Activated T-helper 2 cell treated with anti-CD3 and anti-CD28 coated beads, Interferon-gamma antibody, Interleukin-2, Interleukin-4, amounts not matched to agents 10 μg/mL and 5 μg/mL and 100 μg/mL, durations not matched to agents 14 hours and 24 hours and 36 hours (primary cell): ENCODE measurements around the gene BTG4. TPM values are rescaled to one million over a fixed set of nuclear protein-coding genes. Genes with fewer than 3 reads are reported as not detected.
A peak's percentile ranks its signal among the peaks of the same experiment; 100 is the strongest.

Source experiments
- DNase-seq: peaks from one replicate; pipeline ENCODE4 v3.0.0; 2021; ENCODE audit warnings: low spot score
- H3K27ac Mint-ChIP-seq: one replicate; pipeline ENCODE4 v1.8.0; 2021; ENCODE audit warnings: mixed read lengths
- H3K27me3 Mint-ChIP-seq: one replicate; pipeline ENCODE4 v1.8.0; 2021; ENCODE audit warnings: low read depth, mixed read lengths
- H3K36me3 Mint-ChIP-seq: one replicate; pipeline ENCODE4 v1.8.0; 2021; ENCODE audit warnings: low read depth, mixed read lengths
- H3K4me1 Mint-ChIP-seq: one replicate; pipeline ENCODE4 v1.8.0; 2021; ENCODE audit warnings: low read depth, mixed read lengths
- H3K4me3 Mint-ChIP-seq: one replicate; pipeline ENCODE4 v1.8.0; 2021; ENCODE audit warnings: low read depth, mild to moderate bottlenecking, moderate library complexity, mixed read lengths
- H3K9me3 Mint-ChIP-seq: one replicate; pipeline ENCODE4 v1.8.0; 2021; ENCODE audit warnings: mixed read lengths
- intact Hi-C: fragments of 100-400 bp; cut with micrococcal nuclease; formaldehyde crosslinking; loops from one replicate; pipeline ENCODE4 v1.15.1; 2023
- total RNA-seq: library from RNA; stranded (reverse); gene quantifications from 2 replicates; pipeline ENCODE4 v1.2.3, GENCODE V29; 2022

Gene BTG4
- total RNA-seq, 1 donor from 2014 or later, result not detected

- Mint-ChIP-seq H3K36me3 (no peaks in the 10 kb centered on the region), H3K27ac (no peak overlapping the region), H3K9me3 (no peaks in the 10 kb centered on the region), H3K4me1 (peaks cover 38% of the 10 kb centered on the region), H3K4me3 (no peak overlapping the region), H3K27me3 (peaks cover 12% of the 10 kb centered on the region)
- DNase-seq, result no peak
- intact Hi-C loops, result no loop called here
Observed at GRCh38 chr11:111530091-111530490, 17.9 kb upstream of the BTG4 start.

GRCh38 chr11:111528557-111528956, 16.4 kb upstream of the BTG4 start:
- Mint-ChIP-seq H3K27me3 (no peaks in the 10 kb centered on the region), H3K4me3 (no peak overlapping the region), H3K27ac (peak overlapping the region; percentile 80), H3K36me3 (no peaks in the 10 kb centered on the region), H3K4me1 (peaks cover 48% of the 10 kb centered on the region), H3K9me3 (no peaks in the 10 kb centered on the region)
- DNase-seq, result no peak
- intact Hi-C loops, result loop anchor here (2.0 to 5.0 kb wide), 2 partner anchors 16 to 1076 kb away; partner anchors contain the start of gene BTG4

GRCh38 chr11:111527279-111527678, 15.1 kb upstream of the BTG4 start:
- no peak for DNase-seq
- intact Hi-C loops, result loop anchor here (2.0 to 5.0 kb wide), 2 partner anchors 14 to 1075 kb away; partner anchors contain the start of gene LAYN
- Mint-ChIP-seq H3K27me3 (no peaks in the 10 kb centered on the region), H3K4me1 (peaks cover 48% of the 10 kb centered on the region), H3K27ac (no peak overlapping the region), H3K4me3 (no peak overlapping the region), H3K9me3 (no peaks in the 10 kb centered on the region), H3K36me3 (no peaks in the 10 kb centered on the region)

- H3K4me1 Mint-ChIP-seq, result peaks cover 42% of the 10 kb centered on the region
- intact Hi-C loops, result loop anchor here (2.0 to 5.0 kb wide), 2 partner anchors 14 to 1074 kb away; partner anchors contain the start of gene LAYN
- no peaks in the 10 kb centered on the region for H3K27me3 Mint-ChIP-seq
- peak overlapping the region; percentile 49 for H3K27ac Mint-ChIP-seq
- no peaks in the 10 kb centered on the region for H3K9me3 Mint-ChIP-seq
- DNase-seq, result no peak
- H3K36me3 Mint-ChIP-seq, result no peaks in the 10 kb centered on the region
- H3K4me3 Mint-ChIP-seq, result no peak overlapping the region
Observed at GRCh38 chr11:111526501-111526900, 14.3 kb upstream of the BTG4 start.

- Mint-ChIP-seq H3K9me3 (no peaks in the 10 kb centered on the region), H3K36me3 (no peaks in the 10 kb centered on the region), H3K4me1 (peaks cover 46% of the 10 kb centered on the region), H3K4me3 (no peak overlapping the region), H3K27me3 (no peaks in the 10 kb centered on the region), H3K27ac (no peak overlapping the region)
- no peak for DNase-seq
- intact Hi-C loops, result loop anchor here (5.0 kb wide), 1 partner anchor 1073 kb away; no protein-coding TSS in a partner anchor
Observed at GRCh38 chr11:111525456-111525855, 13.3 kb upstream of the BTG4 start.

GRCh38 chr11:111524056-111524455, 11.9 kb upstream of the BTG4 start:
- no peak overlapping the region for H3K27ac Mint-ChIP-seq
- intact Hi-C loops, result loop anchor here (5.0 kb wide), 1 partner anchor 147 kb away; the partner anchor contains the start of gene POU2AF1
- no peaks in the 10 kb centered on the region for H3K36me3 Mint-ChIP-seq
- no peaks in the 10 kb centered on the region for H3K9me3 Mint-ChIP-seq
- no peak overlapping the region for H3K4me3 Mint-ChIP-seq
- DNase-seq, result no peak
- H3K4me1 Mint-ChIP-seq, result peaks cover 44% of the 10 kb centered on the region
- H3K27me3 Mint-ChIP-seq, result no peaks in the 10 kb centered on the region

- DNase-seq, result no peak
- H3K36me3 Mint-ChIP-seq, result no peaks in the 10 kb centered on the region
- H3K4me3 Mint-ChIP-seq, result no peak overlapping the region
- intact Hi-C loops, result loop anchor here (1.0 to 5.0 kb wide), 2 partner anchors 8 to 146 kb away; partner anchors contain the start of gene POU2AF1
- H3K27me3 Mint-ChIP-seq, result no peaks in the 10 kb centered on the region
- H3K4me1 Mint-ChIP-seq, result peaks cover 40% of the 10 kb centered on the region
- peak overlapping the region; percentile 14 for H3K27ac Mint-ChIP-seq
- H3K9me3 Mint-ChIP-seq, result no peaks in the 10 kb centered on the region
Observed at GRCh38 chr11:111523343-111523742, 11.2 kb upstream of the BTG4 start.

- no peaks in the 10 kb centered on the region for H3K27me3 Mint-ChIP-seq
- no peaks in the 10 kb centered on the region for H3K36me3 Mint-ChIP-seq
- no peaks in the 10 kb centered on the region for H3K9me3 Mint-ChIP-seq
- intact Hi-C loops, result loop anchor here (5.0 kb wide), 1 partner anchor 145 kb away; the partner anchor contains the start of gene POU2AF1
- no peak for DNase-seq
- H3K4me3 Mint-ChIP-seq, result no peak overlapping the region
- peaks cover 40% of the 10 kb centered on the region for H3K4me1 Mint-ChIP-seq
- no peak overlapping the region for H3K27ac Mint-ChIP-seq
Observed at GRCh38 chr11:111522426-111522825, 10.2 kb upstream of the BTG4 start.

- no peaks in the 10 kb centered on the region for H3K27me3 Mint-ChIP-seq
- H3K27ac Mint-ChIP-seq, result no peak overlapping the region
- H3K9me3 Mint-ChIP-seq, result no peaks in the 10 kb centered on the region
- DNase-seq, result no peak
- H3K4me3 Mint-ChIP-seq, result no peak overlapping the region
- intact Hi-C loops, result loop anchor here (2.0 to 5.0 kb wide), 2 partner anchors 18 to 144 kb away; partner anchors contain the start of gene POU2AF1
- peaks cover 32% of the 10 kb centered on the region for H3K4me1 Mint-ChIP-seq
- H3K36me3 Mint-ChIP-seq, result no peaks in the 10 kb centered on the region
Observed at GRCh38 chr11:111521135-111521534, 8.9 kb upstream of the BTG4 start.

GRCh38 chr11:111520560-111520959, 8.4 kb upstream of the BTG4 start:
- intact Hi-C loops, result loop anchor here (2.0 to 5.0 kb wide), 2 partner anchors 18 to 143 kb away; partner anchors contain the start of gene POU2AF1
- H3K36me3 Mint-ChIP-seq, result no peaks in the 10 kb centered on the region
- no peak overlapping the region for H3K4me3 Mint-ChIP-seq
- H3K27ac Mint-ChIP-seq, result no peak overlapping the region
- DNase-seq, result no peak
- no peaks in the 10 kb centered on the region for H3K9me3 Mint-ChIP-seq
- H3K4me1 Mint-ChIP-seq, result peaks cover 27% of the 10 kb centered on the region
- peaks cover 1% of the 10 kb centered on the region for H3K27me3 Mint-ChIP-seq

GRCh38 chr11:111518668-111519067, 6.5 kb upstream of the BTG4 start:
- no peak overlapping the region for H3K27ac Mint-ChIP-seq
- no peaks in the 10 kb centered on the region for H3K9me3 Mint-ChIP-seq
- peaks cover 20% of the 10 kb centered on the region for H3K4me1 Mint-ChIP-seq
- DNase-seq, result no peak
- H3K36me3 Mint-ChIP-seq, result no peaks in the 10 kb centered on the region
- H3K4me3 Mint-ChIP-seq, result no peak overlapping the region
- H3K27me3 Mint-ChIP-seq, result peaks cover 15% of the 10 kb centered on the region
- intact Hi-C loops, result no loop called here

- no peak overlapping the region for H3K4me3 Mint-ChIP-seq
- H3K4me1 Mint-ChIP-seq, result peaks cover 12% of the 10 kb centered on the region
- intact Hi-C loops, result no loop called here
- no peak for DNase-seq
- H3K27me3 Mint-ChIP-seq, result peaks cover 32% of the 10 kb centered on the region
- H3K36me3 Mint-ChIP-seq, result no peaks in the 10 kb centered on the region
- no peaks in the 10 kb centered on the region for H3K9me3 Mint-ChIP-seq
- no peak overlapping the region for H3K27ac Mint-ChIP-seq
Observed at GRCh38 chr11:111515591-111515990, 3.4 kb upstream of the BTG4 start.

GRCh38 chr11:111514216-111515031, 2.2 kb upstream of the BTG4 start, which contains the start of gene HOATZ:
Gene HOATZ, plus strand, starts transcription at chr11:111514778. Its CDS starts 7 bp downstream, at chr11:111514785.
- intact Hi-C loops, result no loop called here
- DNase-seq, result no peak
- Mint-ChIP-seq H3K27me3 (peaks cover 36% of the 10 kb centered on the region), H3K4me3 (no peak within 1 kb of the TSS), H3K36me3 (no peaks in the 10 kb centered on the region), H3K4me1 (peaks cover 11% of the 10 kb centered on the region), H3K27ac (no peak within 1 kb of the TSS), H3K9me3 (no peaks in the 10 kb centered on the region)
